Activated gamma-delta T cell treated with Interleukin-2 at 50 U/mL for 16 hours (primary cell): ENCODE results near the gene MAPKAP1.

Experiments used
- DNase-seq: peaks from one replicate; pipeline ENCODE4 v3.0.0-alpha.2; 2020

The MAPKAP1 gene

GRCh38 chr9:125637241-125637640 lies 69.8 kb downstream of the MAPKAP1 start:
- DNase-seq, result no peak

DNA sequence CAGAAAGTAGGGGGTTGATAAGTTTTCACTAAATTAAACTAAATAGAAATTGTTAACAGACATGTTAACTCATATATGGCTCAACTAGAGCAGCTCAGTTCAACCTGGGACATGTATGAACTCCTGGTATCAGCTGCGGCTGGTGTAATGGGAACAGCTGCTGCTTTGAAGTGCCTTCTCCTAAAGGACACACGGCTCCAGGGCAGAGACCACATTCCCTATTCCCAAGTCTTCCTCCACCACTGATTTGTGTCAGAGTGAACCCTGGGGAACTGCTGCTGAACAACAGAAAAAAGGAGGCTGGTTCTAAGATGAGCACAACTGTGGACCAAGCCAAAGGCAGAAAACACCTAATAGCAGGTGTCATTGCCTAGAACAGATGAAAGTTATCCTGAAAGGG lies 71.1 kb downstream of the MAPKAP1 start:
- DNase-seq, result no peak

DNA sequence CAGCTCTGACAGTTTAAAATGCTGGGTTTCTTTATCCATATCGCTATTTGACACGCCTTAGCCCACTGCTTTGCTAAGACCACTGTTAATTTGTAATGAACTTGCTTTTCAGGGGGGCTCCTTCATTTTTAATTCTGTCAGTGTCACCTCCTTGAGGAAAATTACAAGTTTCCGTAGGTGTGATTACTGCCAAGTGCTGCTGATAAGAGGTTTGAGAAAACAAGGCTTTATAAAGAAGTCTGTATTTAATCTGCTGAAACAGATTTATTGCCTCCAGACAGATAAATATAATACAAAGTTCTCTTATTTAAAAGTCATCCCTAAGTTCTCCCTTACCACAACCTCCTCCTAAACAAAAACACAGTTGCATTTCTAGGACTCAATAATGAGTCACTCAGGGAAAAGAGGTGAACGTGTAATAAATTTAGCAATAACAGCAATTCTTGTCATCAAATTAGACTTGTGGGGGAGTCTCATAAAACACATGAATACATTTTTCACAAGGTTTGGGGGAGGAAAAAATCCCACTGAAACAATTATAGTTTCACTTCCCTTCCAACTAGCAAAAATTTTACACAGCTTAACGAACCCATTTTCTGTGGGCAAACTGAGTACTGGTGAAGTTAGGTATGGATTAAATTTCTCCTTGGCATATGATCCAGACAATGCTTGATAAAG lies 72.8 kb downstream of the MAPKAP1 start:
- no peak for DNase-seq

DNA sequence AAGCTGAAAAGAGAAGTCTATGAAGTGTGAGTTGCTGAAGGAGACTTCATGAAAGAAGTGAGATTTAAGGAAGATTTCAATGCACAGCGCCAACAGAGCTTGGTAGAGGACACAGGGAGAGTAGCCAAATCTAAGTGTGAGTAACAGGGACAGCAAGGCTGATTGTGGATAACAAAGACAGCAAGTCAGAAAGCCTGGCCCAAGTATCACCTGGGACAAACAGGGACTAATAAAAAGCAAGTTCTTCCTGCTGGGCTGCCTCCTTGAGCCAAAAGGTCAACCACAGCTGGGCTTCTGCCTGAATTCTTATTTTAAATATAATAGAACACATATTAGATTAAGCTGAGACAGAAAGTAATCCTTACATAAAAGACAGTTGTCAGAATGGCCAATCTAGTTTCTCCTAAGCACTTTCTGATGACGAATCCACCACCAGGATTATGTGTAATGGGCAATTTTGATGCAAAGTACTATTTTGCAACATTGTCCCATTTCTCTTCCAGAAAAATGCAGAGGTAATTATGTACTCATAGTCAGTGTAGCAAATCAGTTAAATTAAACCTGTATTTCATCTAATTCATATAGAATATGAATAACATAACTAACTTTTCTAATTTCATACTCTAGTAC lies 73.8 kb downstream of the MAPKAP1 start:
- DNase-seq, result no peak

- DNase-seq, result no peak
Observed at GRCh38 chr9:125632321-125633115, 74.5 kb downstream of the MAPKAP1 start.

DNA sequence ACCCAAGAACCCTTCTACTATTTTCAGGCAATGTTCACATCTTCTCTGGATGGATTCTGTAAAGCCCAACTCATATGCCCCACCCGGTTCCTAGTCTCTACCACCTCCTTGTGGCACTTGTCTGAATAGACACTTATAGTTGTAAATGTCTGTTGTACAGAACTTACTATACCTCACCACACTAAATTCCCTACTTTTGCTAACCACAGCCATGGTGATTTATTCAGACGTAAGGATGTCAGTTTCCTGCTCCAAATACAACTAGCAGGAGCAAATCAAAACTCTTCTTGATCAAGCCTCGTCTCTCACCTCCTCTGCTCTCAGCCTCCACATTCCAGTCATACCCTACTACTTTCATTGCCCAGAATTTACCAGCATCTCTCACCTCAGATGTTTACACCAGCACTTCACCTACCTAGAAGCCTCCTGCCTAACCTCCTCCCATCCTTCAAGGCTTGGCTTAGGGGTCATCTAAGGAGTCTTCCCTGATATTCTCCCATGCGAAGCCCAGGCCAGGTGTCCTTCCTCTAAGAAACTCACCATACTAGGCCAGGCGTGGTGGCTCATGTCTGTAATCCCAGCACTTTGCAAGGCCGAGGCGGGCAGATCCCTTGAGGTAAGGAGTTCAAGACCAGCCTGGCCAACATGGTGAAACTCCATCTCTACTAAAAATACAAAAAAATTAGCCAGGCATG lies 75.5 kb downstream of the MAPKAP1 start:
- DNase-seq, result no peak

DNA sequence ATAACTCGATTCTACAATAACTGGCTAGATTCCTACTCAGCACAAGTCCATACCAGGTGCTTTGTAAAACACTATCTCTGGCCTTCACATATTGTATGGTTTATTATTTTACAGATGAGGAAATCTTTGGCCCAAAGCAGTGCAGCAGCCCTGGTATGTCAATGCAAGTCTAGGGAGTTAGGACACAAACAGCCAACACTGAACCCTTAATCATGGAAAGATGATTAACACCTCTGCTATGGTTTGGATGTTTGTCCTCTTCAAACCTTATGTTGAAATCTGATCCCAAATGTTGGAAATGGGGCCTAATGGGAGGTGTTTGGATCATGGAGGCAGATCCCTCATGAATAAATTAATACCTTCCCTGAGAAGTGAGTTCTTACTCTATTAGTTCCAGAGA lies 76.6 kb downstream of the MAPKAP1 start:
- DNase-seq, result no peak

- DNase-seq, result no peak
Observed at GRCh38 chr9:125629446-125629845, 77.6 kb downstream of the MAPKAP1 start.

- no peak for DNase-seq
Observed at GRCh38 chr9:125626187-125626586, 80.8 kb downstream of the MAPKAP1 start.

GRCh38 chr9:125621170-125621569 lies 85.8 kb downstream of the MAPKAP1 start:
- no peak for DNase-seq

DNA sequence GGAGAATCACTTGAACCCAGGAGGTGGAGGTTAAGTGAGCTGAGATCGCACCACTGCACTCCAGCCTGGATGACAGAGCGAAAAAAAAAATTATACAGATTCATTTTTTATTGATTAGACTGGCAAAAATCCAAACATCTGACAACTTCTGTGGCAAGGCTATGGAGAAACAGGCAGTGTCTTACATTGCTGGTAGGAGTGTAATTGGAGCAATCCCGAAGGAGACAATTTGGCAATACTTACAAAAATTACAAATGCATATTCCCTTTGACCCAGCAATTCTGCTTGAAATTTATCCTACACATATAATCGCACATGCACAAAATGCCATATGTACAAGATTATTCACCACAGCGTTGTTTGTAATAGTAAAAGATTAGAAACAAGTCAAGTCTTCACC lies 86.8 kb downstream of the MAPKAP1 start:
- no peak for DNase-seq

GRCh38 chr9:125617087-125617486 lies 89.9 kb downstream of the MAPKAP1 start:
- DNase-seq, result no peak

GRCh38 chr9:125613141-125613540 lies 93.9 kb downstream of the MAPKAP1 start:
- DNase-seq, result no peak

DNA sequence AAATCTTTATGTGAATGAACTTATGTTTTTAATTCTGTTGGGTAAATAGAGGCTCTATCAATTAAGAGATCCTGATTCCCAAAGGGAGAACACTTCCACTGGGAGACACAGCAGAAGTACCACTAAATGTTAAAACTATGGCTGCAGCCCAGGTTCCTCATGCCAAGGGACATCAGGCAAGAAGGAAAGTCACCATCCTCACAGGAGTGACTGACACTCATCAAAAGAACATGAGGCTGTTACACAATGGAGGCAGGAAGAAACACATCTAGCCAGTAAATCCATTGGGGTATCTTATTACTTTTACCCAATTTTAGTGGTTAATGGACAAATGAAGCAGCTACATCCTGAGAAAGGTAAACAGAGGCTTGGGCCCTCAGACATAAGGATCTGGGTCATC lies 94.4 kb downstream of the MAPKAP1 start:
- DNase-seq, result no peak

GRCh38 chr9:125611121-125611765 lies 95.8 kb downstream of the MAPKAP1 start:
- DNase-seq, result no peak

DNA sequence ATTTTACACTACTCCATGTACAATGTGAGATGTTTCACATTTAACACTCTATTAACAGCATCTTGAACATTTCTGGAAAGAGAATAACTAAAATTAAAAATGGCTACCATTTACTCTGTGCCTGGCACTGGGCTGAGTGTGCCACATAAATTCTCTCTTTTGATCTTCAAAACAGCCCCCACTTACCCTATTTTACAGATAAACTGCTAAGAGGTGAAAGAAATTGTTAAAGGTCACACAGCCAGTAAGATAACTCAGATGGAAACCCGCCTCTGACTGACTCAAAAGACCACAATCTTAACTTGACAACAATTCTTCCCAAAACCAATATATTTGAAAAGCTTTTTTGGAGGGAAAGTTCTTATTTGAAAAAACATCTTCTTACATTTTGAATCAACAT lies 97.3 kb downstream of the MAPKAP1 start:
- no peak for DNase-seq

DNA sequence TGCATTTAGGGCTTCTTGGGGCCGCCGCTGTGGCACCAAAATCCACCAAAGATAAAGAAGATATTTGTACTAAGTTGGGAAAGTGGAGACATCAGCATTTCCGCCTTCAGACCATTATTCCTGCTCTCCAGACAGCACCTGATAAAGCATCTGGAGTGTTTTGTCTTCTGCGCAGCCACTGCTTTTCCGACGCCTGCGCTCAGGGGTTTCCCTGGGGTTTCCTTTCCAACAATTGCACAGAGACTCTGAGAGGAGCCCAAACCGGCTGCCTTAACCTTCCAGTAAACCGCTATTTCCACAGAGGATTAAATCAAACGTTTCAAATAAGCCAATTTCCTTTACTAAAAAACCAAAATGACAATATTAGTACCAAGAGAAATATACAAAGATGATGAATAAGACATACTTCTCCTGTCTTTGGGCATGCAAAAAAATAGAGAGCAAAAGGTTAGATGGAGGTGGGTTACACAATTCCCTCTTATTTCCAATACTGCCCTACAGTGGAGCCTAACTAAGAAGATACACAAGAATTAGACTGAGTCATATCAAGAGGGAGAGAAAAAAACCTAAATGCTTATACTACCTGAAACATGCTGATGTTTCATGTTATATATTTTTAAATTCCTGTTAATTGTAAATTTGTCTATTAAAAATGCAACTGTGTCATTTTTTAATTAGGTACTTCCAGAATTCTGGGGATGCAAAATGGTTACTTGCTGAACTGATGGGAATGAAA lies 98.4 kb downstream of the MAPKAP1 start:
- no peak for DNase-seq

- DNase-seq, result no peak
Observed at GRCh38 chr9:125604196-125604595, 102.8 kb downstream of the MAPKAP1 start.

DNA sequence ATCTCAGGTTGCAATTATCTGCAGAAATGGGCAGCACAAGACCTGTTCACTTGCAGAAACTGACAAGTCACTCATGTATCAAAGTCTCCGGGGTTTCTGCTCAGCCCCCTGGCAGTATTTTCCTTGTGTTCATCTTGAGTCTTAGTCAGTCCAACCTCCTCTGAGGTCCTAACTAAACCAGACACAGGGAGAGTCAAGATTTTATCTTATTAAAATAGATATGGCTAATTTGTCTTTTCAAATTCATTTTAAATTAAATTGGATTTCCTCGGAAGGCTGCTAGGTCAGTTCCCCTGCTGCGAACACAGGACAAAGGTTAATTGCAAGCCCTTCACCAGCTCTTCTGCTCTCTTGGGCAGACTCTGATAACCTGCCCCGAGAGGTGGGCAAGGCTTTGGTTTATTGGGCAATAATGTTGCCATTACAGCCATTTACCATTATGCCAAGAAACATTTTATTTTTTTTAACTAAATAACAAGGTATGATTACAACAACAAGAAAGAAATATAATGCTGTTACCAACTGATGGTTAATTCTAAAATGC lies 103.5 kb downstream of the MAPKAP1 start:
- DNase-seq, result no peak

GRCh38 chr9:125601961-125602360 lies 105.0 kb downstream of the MAPKAP1 start:
- DNase-seq, result no peak

- DNase-seq, result no peak
Observed at GRCh38 chr9:125600194-125600593, 106.8 kb downstream of the MAPKAP1 start.

GRCh38 chr9:125594223-125594610 lies 112.8 kb downstream of the MAPKAP1 start:
- DNase-seq, result no peak
